ENCODE results near the gene CNOT4.
"Not testable (repeated sequence)": the region's sequence is repeated elsewhere in the genome, so short reads cannot be mapped to it uniquely, and the experiment has no call there.

The CNOT4 gene

DNA sequence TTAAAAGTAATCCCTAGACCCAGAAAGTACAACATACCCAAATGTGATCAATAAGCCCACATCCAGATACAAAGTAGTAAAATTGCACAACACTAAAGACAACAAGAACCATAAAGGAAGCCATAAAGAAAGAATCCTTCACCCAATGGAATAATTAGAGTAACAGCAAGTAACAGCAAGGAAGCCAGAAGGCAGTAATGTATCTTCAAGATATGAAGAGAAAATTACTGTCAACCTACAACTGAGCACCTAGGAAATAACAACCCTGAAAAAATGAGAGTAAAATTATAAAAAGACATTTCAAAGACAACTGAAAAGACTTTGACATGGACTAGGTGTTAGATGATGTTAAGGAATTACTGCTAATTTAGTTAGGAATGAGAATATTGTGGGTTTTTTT lies 60.5 kb downstream of the CNOT4 start:
- Histone ChIP-seq H3K36me3 (ENCODE audit: control insufficient read depth in 1 of 2, insufficient read depth in 2 of 2, low read length in 2 of 2) (no peaks in the 10 kb centered on the region), H3K27ac (ENCODE audit: low read depth, low read length) (no peak overlapping the region)

GRCh38 chr7:135448753-135449152 lies 61.1 kb downstream of the CNOT4 start:
- no CpG with 5 or more reads among the region's 1 CpG for WGBS (ENCODE audit: extremely low coverage, insufficient coverage, insufficient read length)
- no peak overlapping the region for H3K23ac ChIP-seq (ENCODE audit: low read length)
- no peak overlapping the region for H2BK5ac ChIP-seq (ENCODE audit: low read depth, low read length, poor library complexity)
- H3K36me3 ChIP-seq (ENCODE audit: control insufficient read depth in 1 of 2, insufficient read depth in 2 of 2, low read length in 2 of 2) = peaks cover 0 to 4% of the 10 kb centered on the region in 2 experiments
- no peak overlapping the region for H3K4me2 ChIP-seq (ENCODE audit: low read length)
- no peak overlapping the region for H4K12ac ChIP-seq (ENCODE audit: low read depth, low read length)
- no peak overlapping the region for H2AFZ ChIP-seq (ENCODE audit: insufficient read depth, low read length, poor library complexity)
- no peaks in the 10 kb centered on the region for H3K79me1 ChIP-seq (ENCODE audit: low read length)
- H3K4ac ChIP-seq (ENCODE audit: low read depth, low read length) = no peak overlapping the region
- H3K4me3 ChIP-seq (ENCODE audit: low read depth, low read length) = no peak overlapping the region
- no peak overlapping the region for H3K9ac ChIP-seq (ENCODE audit: low read length)
- no peak overlapping the region for H2AK5ac ChIP-seq (ENCODE audit: low read length)
- no peak overlapping the region for H2BK120ac ChIP-seq (ENCODE audit: insufficient read depth, low read length, poor library complexity)
- H3K27me3 ChIP-seq (ENCODE audit: insufficient read depth, low read length) = no peaks in the 10 kb centered on the region
- no peak overlapping the region for H4K91ac ChIP-seq (ENCODE audit: low read depth, low read length)
- H4K8ac ChIP-seq (ENCODE audit: low read depth, low read length) = no peak overlapping the region
- no peak overlapping the region for H3K14ac ChIP-seq (ENCODE audit: low read length)
- H2BK12ac ChIP-seq (ENCODE audit: low read length) = no peak overlapping the region
- no peak overlapping the region for H3K27ac ChIP-seq (ENCODE audit: low read depth, low read length)
- H3K9me3 ChIP-seq (ENCODE audit: insufficient read depth, low read depth, low read length) = no peaks in the 10 kb centered on the region
- no peak overlapping the region for H3K18ac ChIP-seq (ENCODE audit: low read length)
- no peak for DNase-seq
- no peaks in the 10 kb centered on the region for H3K4me1 ChIP-seq (ENCODE audit: control insufficient read depth in 1 of 2, insufficient read depth in 2 of 2, low read length in 2 of 2)
- no peaks in the 10 kb centered on the region for H3K79me2 ChIP-seq (ENCODE audit: control insufficient read depth, insufficient read depth, low read length, poor library complexity)

More for the DNA sequence above, 60.5 kb downstream of the CNOT4 start:
- H3K79me1 ChIP-seq (ENCODE audit: low read length) = no peaks in the 10 kb centered on the region
- H3K4me2 ChIP-seq (ENCODE audit: low read length) = no peak overlapping the region
- no peak overlapping the region for H2AK5ac ChIP-seq (ENCODE audit: low read length)
- H3K27me3 ChIP-seq (ENCODE audit: insufficient read depth, low read length) = no peaks in the 10 kb centered on the region
- no peak overlapping the region for H2BK120ac ChIP-seq (ENCODE audit: insufficient read depth, low read length, poor library complexity)
- H2BK12ac ChIP-seq (ENCODE audit: low read length) = no peak overlapping the region
- H2AFZ ChIP-seq (ENCODE audit: insufficient read depth, low read length, poor library complexity) = no peak overlapping the region
- H3K9ac ChIP-seq (ENCODE audit: low read length) = no peak overlapping the region
- no peak overlapping the region for H3K4ac ChIP-seq (ENCODE audit: low read depth, low read length)
- H3K79me2 ChIP-seq (ENCODE audit: control insufficient read depth, insufficient read depth, low read length, poor library complexity) = no peaks in the 10 kb centered on the region
- H2BK5ac ChIP-seq (ENCODE audit: low read depth, low read length, poor library complexity) = no peak overlapping the region
- H4K8ac ChIP-seq (ENCODE audit: low read depth, low read length) = no peak overlapping the region
- H4K91ac ChIP-seq (ENCODE audit: low read depth, low read length) = no peak overlapping the region
- no peak for DNase-seq
- H4K12ac ChIP-seq (ENCODE audit: low read depth, low read length) = no peak overlapping the region
- no peak overlapping the region for H3K14ac ChIP-seq (ENCODE audit: low read length)
- H3K23ac ChIP-seq (ENCODE audit: low read length) = no peak overlapping the region
- H3K4me1 ChIP-seq (ENCODE audit: control insufficient read depth in 1 of 2, insufficient read depth in 2 of 2, low read length in 2 of 2) = no peaks in the 10 kb centered on the region
- no peak overlapping the region for H3K4me3 ChIP-seq (ENCODE audit: low read depth, low read length)
- H3K9me3 ChIP-seq (ENCODE audit: insufficient read depth, low read depth, low read length) = no peaks in the 10 kb centered on the region
- H3K18ac ChIP-seq (ENCODE audit: low read length) = no peak overlapping the region

DNA sequence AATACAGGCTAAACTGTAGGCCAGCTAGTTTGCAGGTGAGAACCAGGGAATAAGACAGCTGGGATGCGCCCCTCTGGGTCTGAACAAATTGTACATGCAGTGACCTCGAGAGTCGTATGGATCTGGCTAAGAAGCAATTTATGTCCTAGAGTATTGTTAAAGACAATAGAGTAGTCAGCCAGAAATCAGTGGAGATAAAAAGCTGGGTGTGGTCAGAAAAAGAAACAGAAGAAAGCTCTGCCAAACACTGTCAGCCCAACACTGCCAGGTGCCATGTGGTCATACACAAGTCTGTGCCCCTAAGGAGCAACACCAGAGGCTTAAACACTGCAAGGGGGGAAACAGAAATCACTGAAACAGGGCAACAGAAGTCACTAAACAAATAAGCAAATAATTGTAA lies 62.2 kb downstream of the CNOT4 start:
- peaks cover 0 to 4% of the 10 kb centered on the region in 2 experiments for H3K36me3 ChIP-seq (ENCODE audit: control insufficient read depth in 1 of 2, insufficient read depth in 2 of 2, low read length in 2 of 2)
- no peak overlapping the region for H2BK5ac ChIP-seq (ENCODE audit: low read depth, low read length, poor library complexity)
- no peaks in the 10 kb centered on the region for H3K4me1 ChIP-seq (ENCODE audit: control insufficient read depth in 1 of 2, insufficient read depth in 2 of 2, low read length in 2 of 2)
- H2AFZ ChIP-seq (ENCODE audit: insufficient read depth, low read length, poor library complexity) = no peak overlapping the region
- no peak overlapping the region for H3K14ac ChIP-seq (ENCODE audit: low read length)
- no peak overlapping the region for H2AK5ac ChIP-seq (ENCODE audit: low read length)
- H3K27me3 ChIP-seq (ENCODE audit: insufficient read depth, low read length) = no peaks in the 10 kb centered on the region
- no peak overlapping the region for H4K8ac ChIP-seq (ENCODE audit: low read depth, low read length)
- no peak overlapping the region for H2BK120ac ChIP-seq (ENCODE audit: insufficient read depth, low read length, poor library complexity)
- no peak overlapping the region for H2BK12ac ChIP-seq (ENCODE audit: low read length)
- WGBS (ENCODE audit: extremely low coverage, insufficient coverage, insufficient read length) = no CpG with 5 or more reads among the region's 3 CpGs
- no peak overlapping the region for H3K4me2 ChIP-seq (ENCODE audit: low read length)
- H4K12ac ChIP-seq (ENCODE audit: low read depth, low read length) = no peak overlapping the region
- H3K9ac ChIP-seq (ENCODE audit: low read length) = no peak overlapping the region
- no peak overlapping the region for H3K4ac ChIP-seq (ENCODE audit: low read depth, low read length)
- H3K18ac ChIP-seq (ENCODE audit: low read length) = no peak overlapping the region
- H3K4me3 ChIP-seq (ENCODE audit: low read depth, low read length) = no peak overlapping the region
- no peak overlapping the region for H3K27ac ChIP-seq (ENCODE audit: low read depth, low read length)
- no peaks in the 10 kb centered on the region for H3K79me2 ChIP-seq (ENCODE audit: control insufficient read depth, insufficient read depth, low read length, poor library complexity)
- no peaks in the 10 kb centered on the region for H3K79me1 ChIP-seq (ENCODE audit: low read length)
- DNase-seq = no peak
- H4K91ac ChIP-seq (ENCODE audit: low read depth, low read length) = no peak overlapping the region
- no peak overlapping the region for H3K23ac ChIP-seq (ENCODE audit: low read length)
- no peaks in the 10 kb centered on the region for H3K9me3 ChIP-seq (ENCODE audit: insufficient read depth, low read depth, low read length)

DNA sequence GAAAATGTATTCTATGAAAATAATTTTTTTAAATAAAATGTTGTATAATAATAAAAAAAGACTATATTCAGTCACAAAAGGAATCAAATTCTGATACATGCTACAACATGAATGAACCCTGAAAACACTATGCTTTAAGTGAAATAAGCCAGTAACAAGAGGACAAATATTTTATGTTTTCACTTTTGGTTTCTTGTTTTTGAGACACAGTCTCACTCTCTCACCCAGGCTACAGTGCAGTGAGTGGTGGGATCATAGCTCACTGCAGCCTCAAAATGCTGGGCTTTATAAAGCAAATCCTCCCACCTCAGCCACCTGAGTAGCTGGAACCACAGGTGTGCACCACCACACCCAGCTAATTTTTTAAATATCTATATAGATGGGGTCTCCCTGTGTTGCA lies 64.2 kb downstream of the CNOT4 start:
- Histone ChIP-seq H3K79me1 (ENCODE audit: low read length) (no peaks in the 10 kb centered on the region), H3K36me3 (ENCODE audit: control insufficient read depth in 1 of 2, insufficient read depth in 2 of 2, low read length in 2 of 2) (peaks cover 0 to 4% of the 10 kb centered on the region in 2 experiments), H3K9me3 (ENCODE audit: insufficient read depth, low read depth, low read length) (no peaks in the 10 kb centered on the region), H2AFZ (ENCODE audit: insufficient read depth, low read length, poor library complexity) (no peak overlapping the region), H2BK12ac (ENCODE audit: low read length) (no peak overlapping the region), H4K8ac (ENCODE audit: low read depth, low read length) (no peak overlapping the region), H3K4me1 (ENCODE audit: control insufficient read depth in 1 of 2, insufficient read depth in 2 of 2, low read length in 2 of 2) (no peaks in the 10 kb centered on the region), H3K18ac (ENCODE audit: low read length) (no peak overlapping the region), H3K14ac (ENCODE audit: low read length) (no peak overlapping the region), H3K79me2 (ENCODE audit: control insufficient read depth, insufficient read depth, low read length, poor library complexity) (no peaks in the 10 kb centered on the region), H2BK120ac (ENCODE audit: insufficient read depth, low read length, poor library complexity) (no peak overlapping the region), H3K27ac (ENCODE audit: low read depth, low read length) (no peak overlapping the region), H2AK5ac (ENCODE audit: low read length) (no peak overlapping the region), H3K4ac (ENCODE audit: low read depth, low read length) (no peak overlapping the region), H3K4me2 (ENCODE audit: low read length) (no peak overlapping the region), H4K12ac (ENCODE audit: low read depth, low read length) (no peak overlapping the region), H3K4me3 (ENCODE audit: low read depth, low read length) (no peak overlapping the region), H2BK5ac (ENCODE audit: low read depth, low read length, poor library complexity) (no peak overlapping the region), H3K23ac (ENCODE audit: low read length) (no peak overlapping the region), H3K27me3 (ENCODE audit: insufficient read depth, low read length) (no peaks in the 10 kb centered on the region), H3K9ac (ENCODE audit: low read length) (no peak overlapping the region), H4K91ac (ENCODE audit: low read depth, low read length) (no peak overlapping the region)
- DNase-seq = no peak

DNA sequence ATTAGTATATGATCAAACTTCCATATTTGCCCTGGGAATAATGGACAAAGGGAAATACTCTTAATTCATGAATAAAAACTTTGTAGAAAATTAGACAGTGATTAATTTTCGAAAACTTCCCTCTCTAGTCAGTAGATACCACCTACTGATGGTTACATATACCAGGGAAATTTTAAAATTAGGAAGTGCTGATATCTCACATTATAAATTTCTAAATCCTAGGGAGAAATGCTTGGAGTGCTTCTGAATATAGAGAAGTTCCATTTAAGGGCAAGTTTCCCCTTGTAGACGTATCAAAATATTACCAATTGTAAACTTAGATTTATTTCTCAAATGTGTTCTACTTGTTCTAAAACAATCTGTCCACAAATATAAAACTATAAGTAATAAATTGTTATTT lies 64.6 kb downstream of the CNOT4 start:
- not testable (repeated sequence) for H3K4me1 ChIP-seq (ENCODE audit: control insufficient read depth in 1 of 2, insufficient read depth in 2 of 2, low read length in 2 of 2); H4K91ac ChIP-seq (ENCODE audit: low read depth, low read length); H3K27ac ChIP-seq (ENCODE audit: low read depth, low read length); H3K79me2 ChIP-seq (ENCODE audit: control insufficient read depth, insufficient read depth, low read length, poor library complexity); H3K27me3 ChIP-seq (ENCODE audit: insufficient read depth, low read length); H3K36me3 ChIP-seq (ENCODE audit: control insufficient read depth in 1 of 2, insufficient read depth in 2 of 2, low read length in 2 of 2); H3K4me2 ChIP-seq (ENCODE audit: low read length); H2AFZ ChIP-seq (ENCODE audit: insufficient read depth, low read length, poor library complexity); H2AK5ac ChIP-seq (ENCODE audit: low read length); H3K23ac ChIP-seq (ENCODE audit: low read length); H3K18ac ChIP-seq (ENCODE audit: low read length); H3K9me3 ChIP-seq (ENCODE audit: insufficient read depth, low read depth, low read length); H3K14ac ChIP-seq (ENCODE audit: low read length); H4K12ac ChIP-seq (ENCODE audit: low read depth, low read length); H3K4ac ChIP-seq (ENCODE audit: low read depth, low read length); H3K9ac ChIP-seq (ENCODE audit: low read length); DNase-seq; H4K8ac ChIP-seq (ENCODE audit: low read depth, low read length); H2BK120ac ChIP-seq (ENCODE audit: insufficient read depth, low read length, poor library complexity); H2BK5ac ChIP-seq (ENCODE audit: low read depth, low read length, poor library complexity); H3K79me1 ChIP-seq (ENCODE audit: low read length); H3K4me3 ChIP-seq (ENCODE audit: low read depth, low read length); H2BK12ac ChIP-seq (ENCODE audit: low read length)
- WGBS (ENCODE audit: extremely low coverage, insufficient coverage, insufficient read length) = no CpG with 5 or more reads among the region's 2 CpGs

Measured in trophoblast cell (in vitro differentiated cells and primary cell).